ENCODE data around the gene ATXN3. TPM values are rescaled to one million over a fixed set of nuclear protein-coding genes. Genes with fewer than 3 reads are reported as not detected.
A peak's percentile ranks its signal among the peaks of the same experiment; 100 is the strongest.

ATXN3 gene
- total RNA-seq, 4 donors from 2014 or later = 47.5 to 166 (median 121) TPM

DNA sequence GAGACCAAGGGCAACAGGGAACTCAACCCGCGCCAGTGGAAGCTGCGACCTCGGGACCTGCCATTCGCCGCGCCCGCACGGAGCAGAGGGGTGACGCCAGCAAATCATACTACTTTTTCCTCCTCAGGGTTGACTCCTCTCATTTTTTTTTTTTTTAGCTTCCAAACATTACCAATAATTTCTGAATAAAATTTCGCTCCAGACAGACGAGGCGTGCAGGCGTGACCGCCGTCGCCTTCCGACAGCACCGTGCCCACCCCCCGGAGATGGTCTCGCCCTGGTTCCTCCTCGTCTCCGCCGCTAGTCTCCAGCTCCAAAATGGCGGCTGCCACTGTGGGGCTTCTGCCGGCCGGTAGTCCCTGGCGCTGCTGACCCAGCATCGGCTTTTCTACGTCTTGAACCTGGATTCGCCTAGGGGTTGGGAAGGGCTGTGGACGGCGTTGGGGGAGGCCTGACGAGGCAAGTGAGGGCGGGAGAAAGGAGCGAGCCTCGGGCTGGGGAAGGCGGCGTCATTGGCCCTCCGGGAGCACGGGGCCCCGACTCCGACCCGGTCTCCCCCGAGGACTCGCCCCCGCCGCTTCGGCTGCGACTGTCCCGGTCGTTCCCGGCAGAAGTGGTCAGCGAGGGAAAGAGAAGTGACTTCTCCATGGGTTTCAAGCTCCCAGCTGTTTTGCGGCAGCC, 15.4 kb upstream of the ATXN3 start, which contains the start of the genes CPSF2 and NDUFB1:
TSS of gene CPSF2 (plus strand) at position 300 of the 681 bp plus-strand sequence. CDS start 9,016 bp downstream, outside the sequence.
TSS of gene NDUFB1 (minus strand) at position 37 of the 681 bp plus-strand sequence. CDS start 4,069 bp downstream, outside the sequence.
- peak within 1 kb of the TSS; percentile 91 to 99 for H3K4me3 ChIP-seq
- H3K4me1 ChIP-seq = peaks cover 0 to 11% of the 10 kb centered on the region in 2 donors
- TF ChIP-seq POLR2A (IDR thresholded peaks at IDR 0.05) = peak; percentile 39 to 58
- TF ChIP-seq, protein P1, sequence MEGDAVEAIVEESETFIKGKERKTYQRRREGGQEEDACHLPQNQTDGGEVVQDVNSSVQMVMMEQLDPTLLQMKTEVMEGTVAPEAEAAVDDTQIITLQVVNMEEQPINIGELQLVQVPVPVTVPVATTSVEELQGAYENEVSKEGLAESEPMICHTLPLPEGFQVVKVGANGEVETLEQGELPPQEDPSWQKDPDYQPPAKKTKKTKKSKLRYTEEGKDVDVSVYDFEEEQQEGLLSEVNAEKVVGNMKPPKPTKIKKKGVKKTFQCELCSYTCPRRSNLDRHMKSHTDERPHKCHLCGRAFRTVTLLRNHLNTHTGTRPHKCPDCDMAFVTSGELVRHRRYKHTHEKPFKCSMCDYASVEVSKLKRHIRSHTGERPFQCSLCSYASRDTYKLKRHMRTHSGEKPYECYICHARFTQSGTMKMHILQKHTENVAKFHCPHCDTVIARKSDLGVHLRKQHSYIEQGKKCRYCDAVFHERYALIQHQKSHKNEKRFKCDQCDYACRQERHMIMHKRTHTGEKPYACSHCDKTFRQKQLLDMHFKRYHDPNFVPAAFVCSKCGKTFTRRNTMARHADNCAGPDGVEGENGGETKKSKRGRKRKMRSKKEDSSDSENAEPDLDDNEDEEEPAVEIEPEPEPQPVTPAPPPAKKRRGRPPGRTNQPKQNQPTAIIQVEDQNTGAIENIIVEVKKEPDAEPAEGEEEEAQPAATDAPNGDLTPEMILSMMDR (IDR thresholded peaks at IDR 0.05) = peak in 1 of 4 experiments; percentile 12
- intact Hi-C loops (cut with DNase I; ENCODE audit: low total_unique reads) = no loop called here
- no peaks in the 10 kb centered on the region for H3K27me3 ChIP-seq
- H3K9me3 ChIP-seq = no peaks in the 10 kb centered on the region
- DNase-seq = peak; percentile 77 to 82
- no peaks in the 10 kb centered on the region for H3K36me3 ChIP-seq
- H3K27ac ChIP-seq = peak within 1 kb of the TSS; percentile 95

DNA sequence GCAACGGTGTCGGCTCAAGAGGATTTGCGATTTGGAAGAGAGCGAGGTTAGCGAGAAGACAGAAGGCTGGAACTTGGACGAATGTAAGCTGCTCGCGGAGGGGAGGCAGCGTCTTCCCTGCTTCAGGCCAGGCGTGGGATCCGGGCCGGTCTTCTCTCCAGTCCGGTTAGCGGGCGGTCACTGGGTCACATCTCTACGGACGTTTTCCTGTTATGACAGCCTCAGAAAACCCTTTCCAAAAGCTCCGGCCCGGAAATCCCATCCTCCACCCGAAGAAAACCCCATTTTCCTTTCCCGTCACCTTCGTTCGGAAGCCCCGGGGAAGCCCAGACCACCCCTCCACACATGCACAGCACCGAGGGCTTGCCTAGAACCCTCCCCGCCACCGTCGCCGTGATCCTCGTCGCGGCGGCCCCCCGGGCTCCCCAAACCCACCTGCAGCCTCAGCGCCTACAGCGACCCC, 14.9 kb upstream of the ATXN3 start:
- peaks cover 0 to 11% of the 10 kb centered on the region in 2 donors for H3K4me1 ChIP-seq
- intact Hi-C loops (cut with DNase I; ENCODE audit: low total_unique reads) = no loop called here
- H3K27ac ChIP-seq = peak overlapping the region; percentile 95

DNA sequence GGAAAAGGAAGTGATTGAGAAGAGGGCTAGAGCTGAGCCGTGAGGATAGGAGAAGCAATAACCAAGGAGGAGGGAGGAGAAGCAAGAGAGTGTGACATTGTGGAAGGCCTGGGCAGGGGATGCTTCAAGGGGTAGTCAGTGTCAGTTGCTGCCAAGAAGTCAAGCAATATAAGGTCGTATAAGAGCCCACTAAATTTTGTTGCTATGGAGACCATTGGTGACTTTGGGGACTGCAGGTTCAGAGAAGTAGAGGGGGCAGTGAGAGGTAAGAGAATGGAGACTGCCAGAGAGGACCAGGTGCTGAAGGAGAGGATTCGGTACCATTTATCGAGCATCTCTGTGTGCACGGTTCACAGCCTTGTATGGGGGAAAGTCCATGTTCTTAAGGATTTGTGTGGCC, 3.1 kb upstream of the ATXN3 start:
- no peaks in the 10 kb centered on the region for H3K27me3 ChIP-seq
- H3K9me3 ChIP-seq = no peaks in the 10 kb centered on the region
- no peaks in the 10 kb centered on the region for H3K36me3 ChIP-seq
- intact Hi-C loops (cut with DNase I; ENCODE audit: low total_unique reads) = no loop called here
- DNase-seq = no peak
- H3K4me1 ChIP-seq = peaks cover 0 to 2% of the 10 kb centered on the region in 2 donors
- H3K27ac ChIP-seq = no peak overlapping the region
- TF ChIP-seq, protein P1 (IDR thresholded peaks at IDR 0.05) = no peak
- TF ChIP-seq POLR2A (IDR thresholded peaks at IDR 0.05) = no peak
- H3K4me3 ChIP-seq = no peak overlapping the region

More for the DNA sequence above, 14.9 kb upstream of the ATXN3 start:
- no peak for TF ChIP-seq POLR2A (IDR thresholded peaks at IDR 0.05)
- TF ChIP-seq, protein P1 (IDR thresholded peaks at IDR 0.05) = peak in 1 of 4 experiments; percentile 2
- Histone ChIP-seq H3K9me3 (no peaks in the 10 kb centered on the region), H3K36me3 (no peaks in the 10 kb centered on the region), H3K27me3 (no peaks in the 10 kb centered on the region), H3K4me3 (peak overlapping the region; percentile 91 to 99)
- peak in 1 of 2 donors; percentile 44 for DNase-seq

DNA sequence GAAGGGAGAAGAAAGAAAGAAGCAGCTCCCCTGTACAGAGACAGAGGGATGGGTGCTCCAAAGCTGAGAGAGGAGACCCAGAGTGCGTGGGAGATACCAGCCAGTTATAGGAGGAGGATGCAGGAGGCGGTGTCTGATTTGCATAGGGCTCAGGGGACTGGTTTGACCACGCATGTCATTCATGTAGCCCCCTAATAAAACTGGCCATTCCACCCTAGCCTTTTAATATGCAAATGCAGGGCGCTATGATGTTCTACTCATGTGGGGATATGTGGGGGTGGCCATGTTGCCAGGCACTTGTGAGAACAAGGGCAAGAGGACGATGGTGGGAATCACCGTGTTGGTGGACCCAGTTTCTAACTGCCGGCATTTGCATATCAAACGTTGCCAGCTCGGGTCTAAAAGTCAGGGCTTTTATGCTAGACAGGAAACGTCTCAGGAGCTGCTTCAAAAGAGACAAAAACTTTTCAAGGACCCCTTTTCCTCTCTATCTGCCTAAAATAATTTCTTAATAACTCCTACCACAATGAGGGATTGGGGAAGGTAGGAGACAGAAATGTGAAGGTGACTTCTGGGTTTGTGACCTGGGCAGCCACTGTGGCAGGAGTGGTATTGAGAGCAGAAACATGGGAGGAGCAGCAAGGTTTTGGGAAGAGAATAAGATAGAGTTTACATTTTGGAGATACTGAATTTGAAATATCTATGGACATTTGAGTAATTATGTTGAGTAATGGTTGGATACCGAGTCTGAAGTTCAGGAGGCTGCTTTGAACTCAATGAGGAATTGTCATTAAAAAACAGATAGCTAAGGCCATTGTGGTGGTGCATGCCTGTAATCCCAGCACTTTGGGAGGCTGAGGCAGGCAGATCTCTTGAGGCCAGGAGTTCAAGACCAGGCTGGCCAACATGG, 2.2 kb upstream of the ATXN3 start:
- DNase-seq = no peak
- no peaks in the 10 kb centered on the region for H3K27me3 ChIP-seq
- no peak for TF ChIP-seq POLR2A (IDR thresholded peaks at IDR 0.05)
- TF ChIP-seq, protein P1 (IDR thresholded peaks at IDR 0.05) = no peak
- peaks cover 4 to 10% of the 10 kb centered on the region in 2 donors for H3K4me1 ChIP-seq
- H3K27ac ChIP-seq = no peak overlapping the region
- H3K4me3 ChIP-seq = no peak overlapping the region
- no peaks in the 10 kb centered on the region for H3K36me3 ChIP-seq
- intact Hi-C loops (cut with DNase I; ENCODE audit: low total_unique reads) = no loop called here
- no peaks in the 10 kb centered on the region for H3K9me3 ChIP-seq
